ENCODE measurements around the gene MZB1.
"Not testable (repeated sequence)": the region's sequence is repeated elsewhere in the genome, so short reads cannot be mapped to it uniquely, and the experiment has no call there.

DNA sequence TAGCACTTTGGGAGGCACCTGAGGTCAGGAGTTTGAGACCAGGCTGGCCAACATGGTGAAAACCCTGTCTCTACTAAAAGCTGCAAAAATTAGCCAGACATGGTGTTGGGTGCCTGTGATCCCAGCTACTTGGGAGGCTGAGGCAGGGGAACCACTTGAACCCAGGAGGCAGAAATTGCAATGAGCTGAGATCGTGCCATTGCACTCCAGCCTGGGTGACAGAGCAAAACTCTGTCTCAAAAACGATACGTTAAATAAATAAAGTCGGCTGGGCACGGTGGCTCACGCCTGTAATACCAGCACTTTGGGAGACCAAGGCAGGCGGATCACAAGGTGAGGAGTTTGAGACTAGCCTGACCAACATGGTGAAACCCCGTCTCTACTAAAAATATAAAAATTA, 33.8 kb downstream of the MZB1 start:
- TF ChIP-seq POLR2AphosphoS5 (IDR thresholded peaks at IDR 0.05); RAD21 (conservative IDR thresholded peaks at IDR 0.05); MXI1 (conservative IDR thresholded peaks at IDR 0.05; ENCODE audit: poor library complexity, severe bottlenecking); EZH2 (IDR thresholded peaks at IDR 0.05; ENCODE audit: borderline replicate concordance, insufficient read depth, low read length, poor library complexity, severe bottlenecking): not testable (repeated sequence)
- TF ChIP-seq, protein P1, sequence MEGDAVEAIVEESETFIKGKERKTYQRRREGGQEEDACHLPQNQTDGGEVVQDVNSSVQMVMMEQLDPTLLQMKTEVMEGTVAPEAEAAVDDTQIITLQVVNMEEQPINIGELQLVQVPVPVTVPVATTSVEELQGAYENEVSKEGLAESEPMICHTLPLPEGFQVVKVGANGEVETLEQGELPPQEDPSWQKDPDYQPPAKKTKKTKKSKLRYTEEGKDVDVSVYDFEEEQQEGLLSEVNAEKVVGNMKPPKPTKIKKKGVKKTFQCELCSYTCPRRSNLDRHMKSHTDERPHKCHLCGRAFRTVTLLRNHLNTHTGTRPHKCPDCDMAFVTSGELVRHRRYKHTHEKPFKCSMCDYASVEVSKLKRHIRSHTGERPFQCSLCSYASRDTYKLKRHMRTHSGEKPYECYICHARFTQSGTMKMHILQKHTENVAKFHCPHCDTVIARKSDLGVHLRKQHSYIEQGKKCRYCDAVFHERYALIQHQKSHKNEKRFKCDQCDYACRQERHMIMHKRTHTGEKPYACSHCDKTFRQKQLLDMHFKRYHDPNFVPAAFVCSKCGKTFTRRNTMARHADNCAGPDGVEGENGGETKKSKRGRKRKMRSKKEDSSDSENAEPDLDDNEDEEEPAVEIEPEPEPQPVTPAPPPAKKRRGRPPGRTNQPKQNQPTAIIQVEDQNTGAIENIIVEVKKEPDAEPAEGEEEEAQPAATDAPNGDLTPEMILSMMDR (IDR thresholded peaks at IDR 0.05; ENCODE audit: poor library complexity, severe bottlenecking): not testable (repeated sequence)
- TF ChIP-seq, protein P2, sequence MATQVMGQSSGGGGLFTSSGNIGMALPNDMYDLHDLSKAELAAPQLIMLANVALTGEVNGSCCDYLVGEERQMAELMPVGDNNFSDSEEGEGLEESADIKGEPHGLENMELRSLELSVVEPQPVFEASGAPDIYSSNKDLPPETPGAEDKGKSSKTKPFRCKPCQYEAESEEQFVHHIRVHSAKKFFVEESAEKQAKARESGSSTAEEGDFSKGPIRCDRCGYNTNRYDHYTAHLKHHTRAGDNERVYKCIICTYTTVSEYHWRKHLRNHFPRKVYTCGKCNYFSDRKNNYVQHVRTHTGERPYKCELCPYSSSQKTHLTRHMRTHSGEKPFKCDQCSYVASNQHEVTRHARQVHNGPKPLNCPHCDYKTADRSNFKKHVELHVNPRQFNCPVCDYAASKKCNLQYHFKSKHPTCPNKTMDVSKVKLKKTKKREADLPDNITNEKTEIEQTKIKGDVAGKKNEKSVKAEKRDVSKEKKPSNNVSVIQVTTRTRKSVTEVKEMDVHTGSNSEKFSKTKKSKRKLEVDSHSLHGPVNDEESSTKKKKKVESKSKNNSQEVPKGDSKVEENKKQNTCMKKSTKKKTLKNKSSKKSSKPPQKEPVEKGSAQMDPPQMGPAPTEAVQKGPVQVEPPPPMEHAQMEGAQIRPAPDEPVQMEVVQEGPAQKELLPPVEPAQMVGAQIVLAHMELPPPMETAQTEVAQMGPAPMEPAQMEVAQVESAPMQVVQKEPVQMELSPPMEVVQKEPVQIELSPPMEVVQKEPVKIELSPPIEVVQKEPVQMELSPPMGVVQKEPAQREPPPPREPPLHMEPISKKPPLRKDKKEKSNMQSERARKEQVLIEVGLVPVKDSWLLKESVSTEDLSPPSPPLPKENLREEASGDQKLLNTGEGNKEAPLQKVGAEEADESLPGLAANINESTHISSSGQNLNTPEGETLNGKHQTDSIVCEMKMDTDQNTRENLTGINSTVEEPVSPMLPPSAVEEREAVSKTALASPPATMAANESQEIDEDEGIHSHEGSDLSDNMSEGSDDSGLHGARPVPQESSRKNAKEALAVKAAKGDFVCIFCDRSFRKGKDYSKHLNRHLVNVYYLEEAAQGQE (IDR thresholded peaks at IDR 0.05; ENCODE audit: borderline replicate concordance): not testable (repeated sequence)

All from neural cell (in vitro differentiated cells).